DMS 273 (cell line): ENCODE measurements around the gene TBC1D20.
"Not testable (repeated sequence)": the region's sequence is repeated elsewhere in the genome, so short reads cannot be mapped to it uniquely, and the experiment has no call there.

Source experiments
- DNase-seq: peaks from one replicate; lab custom pipeline; 2025; ENCODE audit not compliant: unreplicated experiment; lab: John Stamatoyannopoulos, UW

Gene TBC1D20

DNA sequence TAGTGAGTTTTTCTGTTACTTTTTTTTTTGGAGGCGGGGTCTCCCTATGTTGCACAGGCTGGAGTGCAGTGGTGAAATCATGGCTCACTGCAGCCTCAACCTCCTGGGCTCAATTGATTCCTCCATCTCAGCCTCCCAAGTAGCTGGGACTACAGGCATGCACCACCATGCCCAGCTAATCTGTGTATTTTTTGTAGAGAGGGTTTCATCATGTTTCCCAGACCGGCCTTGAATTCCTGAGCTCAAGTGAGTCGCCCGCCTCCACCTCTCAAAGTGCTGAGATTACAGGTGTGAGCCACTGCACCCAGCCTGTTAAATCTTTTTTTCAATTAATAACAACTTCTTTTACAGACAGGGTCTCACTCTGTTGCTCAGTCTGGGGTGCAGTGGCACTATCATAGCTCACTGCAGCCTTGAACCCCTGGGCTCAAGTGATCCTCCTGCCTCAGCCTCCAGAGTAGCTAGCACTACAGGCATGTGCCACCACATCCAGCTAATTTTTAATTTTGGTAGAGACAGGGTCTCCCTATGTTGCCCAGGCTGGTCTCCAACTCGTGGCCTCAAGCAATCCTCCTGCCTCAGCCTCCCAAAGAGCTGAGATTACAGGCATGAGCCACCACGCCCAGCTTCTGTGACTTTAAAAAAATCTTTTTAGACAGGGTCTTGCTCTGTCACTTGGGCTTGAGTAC is 14.4 kb upstream of the TBC1D20 start:
- DNase-seq: not testable (repeated sequence)

- no peak for DNase-seq
These were observed 13.4 kb upstream of the TBC1D20 start for GRCh38 chr20:475463-476357.

DNA sequence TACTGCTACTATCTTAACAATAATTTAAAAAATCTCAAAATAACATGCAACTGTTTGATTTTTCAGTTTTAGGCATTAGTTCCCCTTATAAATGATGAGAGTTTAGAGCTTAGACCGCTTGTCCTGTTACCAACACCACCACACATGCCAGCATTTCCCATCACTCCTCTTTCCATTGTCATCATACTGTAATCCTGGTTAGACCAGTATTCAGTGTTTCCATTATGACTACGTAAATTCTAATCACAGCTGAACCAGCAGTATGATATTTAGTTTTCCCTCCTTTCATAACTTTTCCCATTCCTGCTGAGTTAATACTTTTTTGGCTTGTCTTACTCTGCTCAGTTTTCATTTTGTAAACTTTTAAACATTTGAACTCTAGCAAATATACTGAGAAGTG is 12.2 kb upstream of the TBC1D20 start:
- DNase-seq: no peak

DNA sequence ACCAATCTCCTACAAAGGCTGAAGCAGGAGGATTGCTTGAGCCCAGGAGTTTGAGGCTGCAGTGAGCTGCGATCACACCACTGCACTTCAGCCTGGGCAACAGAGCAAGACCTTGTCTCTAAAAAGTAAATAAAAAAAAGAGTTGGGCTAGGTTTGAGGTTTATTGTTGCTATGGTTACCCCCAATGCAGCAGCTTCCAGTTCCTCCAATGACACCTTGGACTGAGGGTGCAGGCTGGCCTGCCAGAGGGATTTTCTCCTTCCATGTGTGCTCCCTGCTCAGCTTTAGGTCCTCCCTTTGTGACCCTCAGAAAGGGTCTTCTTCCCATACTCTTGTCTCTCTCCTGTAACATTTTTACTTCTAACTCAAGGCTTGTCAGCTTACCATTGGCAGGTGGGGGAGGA is 10.6 kb upstream of the TBC1D20 start:
- no peak for DNase-seq

DNA sequence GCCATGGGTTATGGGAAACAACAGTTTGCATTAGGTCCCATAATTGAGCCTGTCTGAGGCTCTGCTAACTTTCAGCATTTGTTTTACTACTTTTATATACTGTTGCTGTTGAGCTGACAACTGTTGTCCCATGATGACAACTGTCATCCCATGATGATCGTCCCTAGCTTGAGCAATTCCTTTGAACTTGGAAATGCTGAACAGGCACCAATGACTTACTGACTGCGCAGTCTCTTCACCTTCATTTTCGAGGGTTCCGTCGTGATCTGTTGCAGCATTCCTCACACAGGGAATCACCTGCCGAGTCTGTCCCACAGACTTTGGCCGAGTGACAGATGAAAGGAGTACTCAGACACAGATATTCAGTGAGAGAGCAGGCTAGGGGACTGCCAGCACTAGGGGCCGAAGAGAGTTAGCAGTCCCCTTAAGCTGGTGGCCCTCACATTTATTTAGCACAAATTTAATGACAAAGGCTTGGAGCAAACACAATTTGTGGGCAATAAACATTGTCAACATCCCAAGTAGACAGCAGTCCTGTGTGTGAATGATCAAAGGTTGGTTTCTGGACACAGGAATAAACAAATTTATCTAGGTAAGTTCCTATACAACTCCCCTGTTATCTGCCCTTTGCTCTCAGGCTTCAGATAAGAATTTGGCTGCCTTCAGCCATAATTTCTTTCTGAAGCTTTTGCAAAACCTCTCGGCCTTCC is 10.0 kb upstream of the TBC1D20 start:
- no peak for DNase-seq

DNA sequence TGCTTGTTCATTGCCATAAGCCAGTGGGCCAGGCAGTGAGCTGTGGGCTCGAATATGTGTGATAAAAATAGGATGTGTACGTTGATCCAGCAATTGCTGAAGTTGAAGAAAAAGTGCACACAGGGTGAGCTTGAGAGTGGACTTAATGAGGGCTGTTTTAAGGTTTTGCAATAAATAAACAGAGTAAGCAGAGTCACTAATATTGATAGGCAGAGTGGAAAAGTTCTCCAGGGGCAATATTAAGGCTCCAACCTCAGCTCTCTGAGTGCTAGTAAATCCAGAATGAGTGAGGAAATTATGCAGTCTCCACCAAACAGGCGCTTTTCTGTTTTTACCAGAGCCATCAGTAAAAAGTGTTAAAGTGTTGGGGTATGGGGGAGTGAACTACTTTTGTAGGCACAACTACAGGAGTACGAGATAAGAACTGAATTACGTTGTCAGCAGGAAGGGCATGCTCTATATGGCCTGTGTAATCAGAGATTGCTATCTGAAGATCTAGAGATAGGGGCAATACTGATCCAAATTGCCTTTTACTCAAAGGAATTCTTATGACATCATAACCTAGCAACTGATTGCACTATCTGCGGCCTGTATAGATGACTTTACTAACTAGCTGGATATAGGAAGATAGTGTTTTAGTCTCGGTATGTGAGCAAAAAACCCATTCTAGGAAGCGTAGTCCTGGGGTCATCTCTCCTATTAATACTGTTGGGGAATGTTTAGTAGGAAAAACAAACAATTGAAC is 7.6 kb upstream of the TBC1D20 start:
- no peak for DNase-seq

GRCh38 chr20:467755-468154 is 5.4 kb upstream of the TBC1D20 start:
- no peak for DNase-seq

- peak; percentile 76 for DNase-seq
These were observed 807 bp downstream of the TBC1D20 start for GRCh38 chr20:461254-462198.

- DNase-seq: peak; percentile 34
These were observed 1.6 kb downstream of the TBC1D20 start for GRCh38 chr20:460707-461106.

DNA sequence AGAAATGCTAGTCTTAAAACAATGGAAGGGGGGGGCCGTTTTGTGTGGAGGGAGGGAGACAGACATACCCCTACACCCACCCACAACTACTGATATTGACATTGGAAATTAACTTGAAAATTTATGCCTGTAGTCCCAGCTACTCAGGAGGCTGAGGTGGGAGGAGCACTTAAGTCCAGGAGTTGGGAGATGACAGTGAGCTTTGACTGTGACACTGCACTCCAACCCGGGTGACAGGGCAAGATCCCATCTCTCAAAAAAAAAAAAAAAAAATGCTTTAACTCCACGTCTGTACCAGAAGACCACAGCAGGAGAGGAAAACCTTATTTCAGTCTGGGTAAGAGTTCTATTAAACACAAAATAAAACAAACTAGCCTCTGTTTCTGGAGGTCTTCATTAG is 2.2 kb downstream of the TBC1D20 start:
- DNase-seq: no peak

- peak; percentile 55 for DNase-seq
These were observed 3.6 kb downstream of the TBC1D20 start for GRCh38 chr20:458776-459175.

DNA sequence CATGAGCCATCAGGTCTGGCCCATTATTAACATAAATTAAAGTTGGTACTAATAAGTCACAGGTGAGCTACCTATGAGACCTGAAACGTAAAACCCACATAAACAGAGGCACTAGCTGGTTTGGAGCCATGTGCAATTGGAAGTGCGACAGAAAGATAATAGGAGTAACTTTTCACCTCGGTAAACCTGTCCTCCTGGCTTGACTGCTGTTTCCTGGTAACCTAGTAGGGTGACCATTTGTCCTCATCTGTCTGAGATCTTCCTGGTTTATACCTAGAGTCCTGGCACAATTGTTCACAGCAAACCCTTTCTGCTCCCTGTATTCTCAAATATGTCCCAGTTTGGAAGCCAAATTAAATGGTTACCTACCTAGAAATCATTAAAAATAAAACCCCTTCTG is 7.4 kb downstream of the TBC1D20 start:
- DNase-seq: no peak

DNA sequence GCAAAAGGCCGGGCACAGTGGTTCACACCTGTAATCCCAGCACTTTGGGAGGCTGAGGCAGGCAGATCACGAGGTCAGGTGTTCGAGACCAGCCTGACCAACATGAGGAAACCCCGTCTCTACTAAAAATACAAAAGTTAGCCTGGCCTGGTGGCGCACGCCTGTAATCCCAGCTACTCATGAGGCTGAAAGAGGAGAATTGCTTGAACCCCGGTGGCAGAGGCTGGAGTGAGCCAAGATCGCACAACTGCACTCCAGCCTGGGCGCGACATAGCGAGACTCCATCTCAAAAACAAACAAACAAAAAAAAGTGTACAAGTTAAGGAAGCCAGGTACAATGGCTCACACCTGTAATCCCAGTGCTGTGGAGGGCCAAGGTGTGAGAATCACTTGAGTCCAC is 10.3 kb downstream of the TBC1D20 start:
- not testable (repeated sequence) for DNase-seq

- no peak for DNase-seq
These were observed 16.6 kb downstream of the TBC1D20 start for GRCh38 chr20:445514-446336.

GRCh38 chr20:444862-445426 is 17.4 kb downstream of the TBC1D20 start:
- no peak for DNase-seq

DNA sequence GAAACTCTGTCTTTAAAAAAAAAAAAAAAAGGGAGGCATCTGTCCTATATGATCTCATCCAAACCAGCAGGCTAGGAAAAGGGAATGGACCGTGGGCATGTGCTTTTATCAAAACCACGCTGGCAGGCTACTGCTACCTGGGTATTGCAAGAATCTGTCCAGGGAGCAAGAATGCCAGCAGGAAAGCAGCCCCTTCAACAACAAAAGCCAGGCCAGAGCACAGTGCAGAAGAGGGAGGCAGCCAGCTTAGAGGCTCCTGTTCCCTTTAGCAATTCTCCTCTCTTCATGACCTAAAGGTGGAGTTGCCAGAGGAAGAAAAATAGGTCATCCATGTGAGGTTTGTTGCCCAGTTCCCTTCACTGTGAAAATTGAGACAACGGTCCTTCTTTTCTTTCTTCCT is 18.2 kb downstream of the TBC1D20 start:
- DNase-seq: peak; percentile 32

DNA sequence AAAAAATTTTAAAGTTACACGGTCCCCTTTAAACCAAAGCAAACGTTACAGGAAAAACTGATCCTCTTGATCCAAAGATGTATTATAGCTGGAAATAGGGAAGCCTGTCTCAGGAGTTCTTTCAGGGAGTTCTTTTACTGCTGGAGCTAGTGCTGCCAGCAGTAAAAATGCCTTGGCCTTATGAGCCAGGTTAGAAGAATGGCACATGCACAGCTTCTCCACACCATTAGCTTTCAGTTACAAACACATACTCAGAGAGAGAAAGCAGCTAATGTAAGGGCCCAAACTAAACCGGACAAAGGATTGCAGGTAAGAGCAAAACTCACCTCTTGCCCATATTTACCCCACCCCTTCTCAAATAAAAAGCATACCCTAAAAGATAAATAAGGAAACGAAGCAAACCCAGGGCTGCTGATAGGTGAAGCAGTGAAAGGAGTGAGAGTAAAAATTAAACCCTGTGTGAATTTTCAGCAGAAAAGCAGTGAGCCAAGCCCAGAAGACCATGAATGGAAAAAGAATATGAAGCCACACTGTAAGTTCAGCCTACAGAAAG is 19.0 kb downstream of the TBC1D20 start:
- no peak for DNase-seq

- DNase-seq: no peak
These were observed 21.7 kb downstream of the TBC1D20 start for GRCh38 chr20:440636-441035.
